Spleen (tissue), 7 donors: Measurements from ENCODE around the gene TRMT1.

ENCODE experiments used
- CTCF ChIP-seq, 11 experiments: fragments of 200-600 bp in 7 of 11; fragments of 450-650 bp in 4 of 11; sonication (generic) in 4 of 11; IDR thresholded peaks in 8 of 11; conservative IDR thresholded peaks in 3 of 11; 1 replicate in 7 of 11; 2 replicates in 4 of 11; pipeline versions ENCODE4 v1.4.0 to v1.8.0; 2016 to 2021; ENCODE audit warnings: antibody characterized with exemption in 11 of 11, inconsistent platforms in 4 of 11, mild to moderate bottlenecking in 1 of 11
- POLR2A ChIP-seq, 3 donors: fragments of 450-650 bp; IDR thresholded peaks; one replicate each; pipeline ENCODE4 v1.5.1; 2017; ENCODE audit warnings: antibody characterized with exemption in 3 of 3, mild to moderate bottlenecking in 1 of 3
- POLR2AphosphoS5 ChIP-seq, 3 donors: sonication (generic); formaldehyde crosslinking; IDR thresholded peaks; one replicate each; pipeline ENCODE4 v1.5.1; 2017; ENCODE audit warnings: antibody characterized with exemption in 3 of 3
- donor health status: DM: no; HTN: no; CAD: no; lungs with moderate emphysema.
- donor health status: DM: no; HTN: no; CAD: no.
- donor health status: DM: no; HTN: no; CAD: no.

- TF ChIP-seq POLR2A (IDR thresholded peaks at IDR 0.05): no peak
- no peak for TF ChIP-seq CTCF (IDR thresholded peaks at IDR 0.05 in 8 of 11, conservative IDR thresholded peaks at IDR 0.05 in 3 of 11)
- TF ChIP-seq POLR2AphosphoS5 (IDR thresholded peaks at IDR 0.05): no peak
Observed at GRCh38 chr19:13165162-13165997, 48.8 kb upstream of the TRMT1 start.
